GM12801 (cell line): Measurements from ENCODE around the gene FAM120B.

Source experiments
- CTCF ChIP-seq: IDR thresholded peaks from one replicate; pipeline ENCODE4 v1.5.1; 2011; ENCODE audit warnings: control low read depth; ENCODE audit not compliant: insufficient read length; ENCODE audit errors: extremely low read depth

FAM120B gene

GRCh38 chr6:170269846-170270541, 36.6 kb upstream of the FAM120B start:
- no peak for TF ChIP-seq CTCF

- no peak for TF ChIP-seq CTCF
Observed at GRCh38 chr6:170270984-170271593, 35.5 kb upstream of the FAM120B start.

GRCh38 chr6:170271771-170272314, 34.7 kb upstream of the FAM120B start:
- no peak for TF ChIP-seq CTCF

GRCh38 chr6:170272341-170273065, 34.1 kb upstream of the FAM120B start:
- TF ChIP-seq CTCF, result no peak

- no peak for TF ChIP-seq CTCF
Observed at GRCh38 chr6:170273191-170273590, 33.4 kb upstream of the FAM120B start.

GRCh38 chr6:170273681-170274080, 32.9 kb upstream of the FAM120B start:
- TF ChIP-seq CTCF, result no peak
